K562 (cell line): ENCODE measurements around the gene FERD3L. TPM values are rescaled to one million over a fixed set of nuclear protein-coding genes. Genes with fewer than 3 reads are reported as not detected.

Source experiments
- ATAC-seq: fragments of 200-7000 bp; cut with Tn5 transposase; 3 replicates; pipeline ENCODE4 v1.9.1; 2020; ENCODE audit warnings: moderate library complexity
- BruUV-seq: library from RNA; stranded (reverse); fragments of 400-500 nt; replicated peaks from 2 replicates; lab custom pipeline; 2021; lab: Mats Ljungman, UMichigan
- CTCF ChIA-PET: fragments of 300-600 bp; formaldehyde crosslinking; extraction: SDS; loops from one replicate; lab custom pipeline; 2021; ENCODE audit warnings: low intra/inter-chr PET ratio; lab: Yijun Ruan, JAX
- POLR2A ChIA-PET: fragments of 300-600, 350-650 bp; sonication (Branson Sonifier 250); formaldehyde crosslinking; extraction: SDS; loops from one replicate; lab custom pipeline; 2021; ENCODE audit warnings: antibody characterized with exemption, inconsistent platforms; lab: Yijun Ruan, JAX
- DNase-seq, 4 experiments: peaks; one replicate each; pipeline versions ENCODE4 v3.0.0 to v3.0.0-alpha.2; 2011 to 2018; ENCODE audit warnings: low spot score in 3 of 4, mixed read lengths in 3 of 4; ENCODE audit errors: extremely low read depth in 1 of 4
- FAIRE-seq: peaks from 2 replicates; lab custom pipeline; 2011; peaks lifted over from hg19 to GRCh38; lab: Jason Lieb, UNC
- H2AFZ ChIP-seq: 2 replicates; pipeline ENCODE4 v1.6.0; 2011; ENCODE audit warnings: low read depth, low read length, control low read depth, inconsistent platforms
- H3K27ac ChIP-seq: fragments of 200-600 bp; 3 replicates; pipeline ENCODE4 v1.8.0; 2011; ENCODE audit warnings: low read depth, mild to moderate bottlenecking, control low read depth, inconsistent platforms, low read length, moderate library complexity, mixed read lengths; ENCODE audit errors: extremely low read depth
- H3K27me3 ChIP-seq, 2 experiments: fragments of 300-600 bp in 1 of 2; 2 replicates in 1 of 2; 3 replicates in 1 of 2; pipeline versions ENCODE4 v1.6.0 to v1.8.0; 2011; ENCODE audit warnings: inconsistent platforms in 2 of 2, low read length in 2 of 2, mild to moderate bottlenecking in 1 of 2, mixed read lengths in 1 of 2, moderate library complexity in 1 of 2; ENCODE audit not compliant: control insufficient read depth in 2 of 2, insufficient read depth in 2 of 2
- H3K36me3 ChIP-seq: fragments of 300-600 bp; 3 replicates; pipeline ENCODE4 v1.8.0; 2011; ENCODE audit warnings: mild to moderate bottlenecking, low read length, inconsistent platforms; ENCODE audit not compliant: control insufficient read depth, insufficient read depth
- H3K4me1 ChIP-seq, 2 experiments: fragments of 200-600 bp in 1 of 2; replicated peaks in 1 of 2; 2 replicates in 1 of 2; 3 replicates in 1 of 2; pipeline versions ENCODE4 v1.5.1 to v1.8.0; 2011; ENCODE audit warnings: inconsistent platforms in 2 of 2, low read length in 2 of 2, mild to moderate bottlenecking in 1 of 2, mixed read lengths in 1 of 2, moderate library complexity in 1 of 2; ENCODE audit not compliant: control insufficient read depth in 2 of 2, insufficient read depth in 2 of 2
- H3K4me2 ChIP-seq: 2 replicates; pipeline ENCODE4 v1.6.1; 2011; ENCODE audit warnings: low read length, control low read depth, inconsistent platforms, mixed read lengths; ENCODE audit not compliant: insufficient read depth
- H3K4me3 ChIP-seq: fragments of 200-600 bp; sonication (generic), shearing (Covaris generic); 2 replicates; pipeline ENCODE4 v1.5.1; 2016; ENCODE audit warnings: control low read depth, inconsistent platforms
- H3K79me2 ChIP-seq: fragments of 200-600 bp; 3 replicates; pipeline ENCODE4 v1.8.0; 2011; ENCODE audit warnings: low read length, inconsistent platforms; ENCODE audit not compliant: control insufficient read depth, insufficient read depth
- H3K9ac ChIP-seq, 2 experiments: 2 replicates each; pipeline versions ENCODE4 v1.6.0 to v1.6.1; 2011; ENCODE audit warnings: low read depth in 2 of 2, low read length in 2 of 2, control low read depth in 1 of 2, inconsistent platforms in 1 of 2, mild to moderate bottlenecking in 1 of 2, mixed read lengths in 1 of 2; ENCODE audit not compliant: insufficient read depth in 1 of 2
- H3K9me1 ChIP-seq: one replicate; pipeline ENCODE4 v1.6.0; 2011; ENCODE audit warnings: inconsistent platforms, mild to moderate bottlenecking, low read length, moderate library complexity; ENCODE audit not compliant: control insufficient read depth, insufficient read depth
- H3K9me3 ChIP-seq: replicated peaks from 2 replicates; pipeline ENCODE4 v1.5.1; 2011; ENCODE audit warnings: low read depth, low read length, inconsistent platforms; ENCODE audit not compliant: control insufficient read depth, insufficient read depth
- H4K20me1 ChIP-seq: replicated peaks from 2 replicates; pipeline ENCODE4 v1.6.1; 2011; ENCODE audit warnings: low read length, inconsistent platforms, mixed read lengths; ENCODE audit not compliant: control insufficient read depth, insufficient read depth
- BMI1 ChIP-seq: fragments of 150-350 bp; IDR thresholded peaks from 2 replicates; pipeline ENCODE4 v1.6.1; 2014; ENCODE audit warnings: low read length
- CTCF ChIP-seq, 3 experiments: IDR thresholded peaks in 2 of 3; conservative IDR thresholded peaks in 1 of 3; 2 replicates each; pipeline ENCODE4 v1.5.1; 2011 to 2012; ENCODE audit warnings: low read length in 3 of 3, mild to moderate bottlenecking in 3 of 3, control low read depth in 2 of 3, improper control_type of control experiment in 1 of 3, inconsistent platforms in 1 of 3, low read depth in 1 of 3, mixed read lengths in 1 of 3, moderate library complexity in 1 of 3; ENCODE audit not compliant: insufficient read depth in 2 of 3
- ELF2 ChIP-seq: fragments of 250-450 bp; sonication (Bioruptor Pico); IDR thresholded peaks from 2 replicates; pipeline ENCODE4 v1.5.0; 2021; ENCODE audit warnings: mild to moderate bottlenecking
- HEY1 ChIP-seq: fragments of 250-450 bp; sonication (Bioruptor Pico); IDR thresholded peaks from 2 replicates; pipeline ENCODE4 v1.5.0; 2020; ENCODE audit warnings: mild to moderate bottlenecking, moderate library complexity, borderline replicate concordance
- LEF1 ChIP-seq: fragments of 450-650 bp; IDR thresholded peaks from 2 replicates; pipeline ENCODE4 v1.6.1; 2016; ENCODE audit warnings: mild to moderate bottlenecking
- MED1 ChIP-seq: sonication (generic); formaldehyde crosslinking; IDR thresholded peaks from 2 replicates; pipeline ENCODE4 v1.8.1; 2023; ENCODE audit warnings: missing genetic modification reagents, borderline replicate concordance
- NR0B1 ChIP-seq: fragments of 450-650 bp; IDR thresholded peaks from one replicate; pipeline ENCODE4 v1.6.1; 2018; ENCODE audit warnings: mild to moderate bottlenecking, moderate library complexity; ENCODE audit not compliant: partially characterized antibody
- NR2C2 ChIP-seq, 2 experiments: fragments of 200-800 bp in 1 of 2; sonication (Bioruptor generic) in 1 of 2; sonication (generic) in 1 of 2; formaldehyde crosslinking in 1 of 2; IDR thresholded peaks; 2 replicates each; pipeline versions ENCODE4 v1.6.1 to v1.8.0; 2016 to 2022; ENCODE audit warnings: mild to moderate bottlenecking in 1 of 2, missing compliant biosample characterization in 1 of 2, missing genetic modification characterization in 1 of 2, missing genetic modification reagents in 1 of 2
- SIRT6 ChIP-seq: IDR thresholded peaks from one replicate; pipeline ENCODE4 v1.6.1; 2012; ENCODE audit warnings: low read depth, mild to moderate bottlenecking, control low read depth, inconsistent platforms, low read length, moderate library complexity
- ZNF583 ChIP-seq: fragments of 250-450 bp; sonication (Bioruptor Pico); IDR thresholded peaks from 2 replicates; pipeline ENCODE4 v1.4.0; 2020
- ZZZ3 ChIP-seq: fragments of 450-650 bp; IDR thresholded peaks from 2 replicates; pipeline ENCODE4 v1.6.1; 2016; ENCODE audit warnings: antibody characterized with exemption, mild to moderate bottlenecking, moderate library complexity
- WGBS: fragments of 100-300 bp; shearing (Covaris generic); methylation state at CpG from one replicate; pipeline ENCODE4 v1.1.6; 2016; ENCODE audit warnings: low coverage, mixed read lengths; ENCODE audit not compliant: insufficient coverage; ENCODE audit errors: missing lambda C conversion rate; 5-methylcytosine and 5-hydroxymethylcytosine counted together
- in situ Hi-C: fragments of 300-500 bp; cut with MboI; formaldehyde crosslinking; loops from 4 replicates; pipeline ENCODE4 v1.15.0; 2018; ENCODE audit warnings: inconsistent platforms, mixed read lengths
- intact Hi-C: fragments of 100-400 bp; cut with micrococcal nuclease; formaldehyde crosslinking; loops from 2 replicates; pipeline ENCODE4 v1.14.2; 2022
- polyA plus RNA-seq, 8 experiments: library from polyadenylated mRNA; depleted of rRNA in 4 of 8; stranded (reverse) in 5 of 8; unstranded in 3 of 8; fragments of >200 nt; fragmentation: Nextera tagmentation in 2 of 8; fragmentation: Illumina TruSeq in 1 of 8; extraction: Ambion mirVana in 2 of 8; extraction: Trizol in 1 of 8; gene quantifications; 2 replicates each; pipeline versions ENCODE4 v1.2.1 to v1.2.3, GENCODE V29; 2011 to 2014; ENCODE audit warnings: inconsistent platforms in 1 of 8, missing spikeins in 1 of 8
- total RNA-seq, 7 experiments: library from RNA; depleted of rRNA in 6 of 7; stranded (reverse); fragments of >200 nt in 6 of 7; fragmentation: Illumina TruSeq in 2 of 7; extraction: Trizol in 2 of 7; gene quantifications; 2 replicates each; pipeline versions ENCODE4 v1.2.1 to v1.2.3, GENCODE V29; 2011 to 2021; ENCODE audit warnings: low replicate concordance in 1 of 7

FERD3L gene
- total and polyA plus RNA-seq, 9 of the 15 experiments (the other 6 are each of a cell fraction or from before 2014, with no cell fraction given), result not detected

- TF ChIP-seq NR0B1 (no peak), ELF2 (CRISPR knock-in tag) (no peak), BMI1 (no peak), HEY1 (no peak), CTCF (IDR thresholded peaks at IDR 0.05 in 2 of 3, conservative IDR thresholded peaks at IDR 0.05 in 1 of 3; ENCODE audit: insufficient read depth in 2 of 3, low read depth in 1 of 3, low read length in 3 of 3) (no peak), LEF1 (no peak), SIRT6 (no peak)
Measured at GRCh38 chr7:19114551-19114855, 30.7 kb downstream of the FERD3L start (continued).

- no peak for FAIRE-seq
- TF ChIP-seq ZZZ3 (no peak), ZNF583 (CRISPR knock-in tag) (no peak), MED1 (CRISPR knock-in tag) (no peak), NR2C2 (CRISPR knock-in tag; IDR thresholded peaks at IDR 0.05) (no peak), NR2C2 (tag; IDR thresholded peaks at IDR 0.05) (no peak)
- peaks cover 0 to 11% of the 10 kb centered on the region in 2 experiments; a peak in 2 of 5 replicates for H3K4me1 ChIP-seq
- H3K79me2 ChIP-seq, result no peaks in the 10 kb centered on the region
- WGBS, result 0% methylated on average over 3 of the region's 3 CpGs
- ChIA-PET POLR2A (no interaction called here), CTCF (no interaction called here)
- BruUV-seq, result no TSS peak
- no peak overlapping the region for H3K27ac ChIP-seq
- H3K4me3 ChIP-seq, result no peak overlapping the region
- no peak for DNase-seq
- H3K27me3 ChIP-seq, result peaks cover 3 to 11% of the 10 kb centered on the region in 2 experiments; a peak in 3 of 5 replicates
- no peaks in the 10 kb centered on the region for H3K36me3 ChIP-seq
- no peaks in the 10 kb centered on the region for H3K9me1 ChIP-seq
- no peak overlapping the region for H3K4me2 ChIP-seq
- H3K9ac ChIP-seq, result no peak overlapping the region
- no peak for ATAC-seq
- in situ Hi-C loops, result no loop called here
- H3K9me3 ChIP-seq, result no peaks in the 10 kb centered on the region
- intact Hi-C loops, result no loop called here
- no peak overlapping the region for H2AFZ ChIP-seq
- H4K20me1 ChIP-seq, result no peaks in the 10 kb centered on the region
Measured at GRCh38 chr7:19113855-19114550, 31.2 kb downstream of the FERD3L start.
